Measurements from ENCODE around the gene TEX264. TPM values are rescaled to one million over a fixed set of nuclear protein-coding genes. Genes with fewer than 3 reads are reported as not detected.

Gene TEX264
- total RNA-seq, 1 experiment from 2014 or later, result 11.8 TPM

GRCh38 chr3:51715977-51716294 is 44.9 kb downstream of the TEX264 start (continued):
- no peak for TF ChIP-seq ATF2 (CRISPR knock-in tag; IDR thresholded peaks at IDR 0.05; ENCODE audit: borderline replicate concordance, low read depth)
- TF ChIP-seq CDX4 (CRISPR knock-in tag; IDR thresholded peaks at IDR 0.05; ENCODE audit: borderline replicate concordance), result no peak
- no peak for TF ChIP-seq FOXP4 (CRISPR knock-in tag; IDR thresholded peaks at IDR 0.05)
- no peak for TF ChIP-seq ZNF423 (CRISPR knock-in tag; IDR thresholded peaks at IDR 0.05)
- no peak for TF ChIP-seq GRHL2 (CRISPR knock-in tag; IDR thresholded peaks at IDR 0.05; ENCODE audit: insufficient replicate concordance, severe bottlenecking)
- no peak for TF ChIP-seq FOXK1 (CRISPR knock-in tag; IDR thresholded peaks at IDR 0.05)
- no peak for TF ChIP-seq ATF3 (CRISPR knock-in tag; conservative IDR thresholded peaks at IDR 0.05)
- no peak for TF ChIP-seq ZNF281 (CRISPR knock-in tag; IDR thresholded peaks at IDR 0.05)
- TF ChIP-seq ZNF671 (CRISPR knock-in tag; IDR thresholded peaks at IDR 0.05), result no peak
- no peak for TF ChIP-seq ZNF317 (CRISPR knock-in tag; IDR thresholded peaks at IDR 0.05; ENCODE audit: borderline replicate concordance, low read depth)
- no peak for TF ChIP-seq ZBTB21 (CRISPR knock-in tag; IDR thresholded peaks at IDR 0.05; ENCODE audit: borderline replicate concordance)

- CTCF ChIA-PET, result interaction anchor here (0.7 to 6.6 kb wide), 5 partner anchors 34 to 225 kb away, joined by 3 to 190 read pairs (median 5); partner anchors contain the start of gene RRP9
- ATAC-seq (no peak), DNase-seq (ENCODE audit: low spot score) (peak; percentile 9)
- Mint-ChIP-seq H3K4me3 (no peak overlapping the region), H3K36me3 (no peaks in the 10 kb centered on the region), H3K9me3 (no peaks in the 10 kb centered on the region), H3K27ac (no peak overlapping the region), H3K27me3 (ENCODE audit: low read depth) (peaks cover 3% of the 10 kb centered on the region; the same call in 1 of the 2 replicates), H3K4me1 (peaks cover 16% of the 10 kb centered on the region)
- no peak for TF ChIP-seq ZNF263 (CRISPR knock-in tag; IDR thresholded peaks at IDR 0.05; ENCODE audit: low read depth)
- POLR2A ChIA-PET, result interaction anchor here (0.5 kb wide), 1 partner anchor 219 kb away, joined by 7 read pairs; no protein-coding TSS in a partner anchor
Measured at GRCh38 chr3:51716805-51717204, 45.8 kb downstream of the TEX264 start.

GRCh38 chr3:51717446-51717845 is 46.4 kb downstream of the TEX264 start:
- Mint-ChIP-seq H3K27me3 (ENCODE audit: low read depth) (peaks cover 3% of the 10 kb centered on the region; the same call in 1 of the 2 replicates), H3K4me1 (peaks cover 16% of the 10 kb centered on the region), H3K9me3 (peaks cover 2% of the 10 kb centered on the region; the same call in 1 of the 2 replicates), H3K4me3 (no peak overlapping the region), H3K36me3 (no peaks in the 10 kb centered on the region), H3K27ac (no peak overlapping the region)
- peak; percentile 5 for DNase-seq (ENCODE audit: low spot score)
- CTCF ChIA-PET, result interaction anchor here (1.3 to 6.6 kb wide), 8 partner anchors 10 to 328 kb away, joined by 4 to 190 read pairs (median 15); partner anchors contain the start of gene GRM2
- POLR2A ChIA-PET, result no interaction called here
- no peak for ATAC-seq
- no peak for TF ChIP-seq NR1H2 (CRISPR knock-in tag; IDR thresholded peaks at IDR 0.05)
- no peak for TF ChIP-seq ATF1 (CRISPR knock-in tag; IDR thresholded peaks at IDR 0.05)
- TF ChIP-seq IRF2 (CRISPR knock-in tag; IDR thresholded peaks at IDR 0.05; ENCODE audit: borderline replicate concordance, low read depth), result no peak
- no peak for TF ChIP-seq ELF4 (CRISPR knock-in tag; IDR thresholded peaks at IDR 0.05; ENCODE audit: low read depth)
- no peak for TF ChIP-seq ZNF138 (CRISPR knock-in tag; conservative IDR thresholded peaks at IDR 0.05)
- no peak for TF ChIP-seq ZNF396 (CRISPR knock-in tag; IDR thresholded peaks at IDR 0.05; ENCODE audit: borderline replicate concordance)
- TF ChIP-seq ESRRA (CRISPR knock-in tag; IDR thresholded peaks at IDR 0.05; ENCODE audit: borderline replicate concordance), result no peak
- TF ChIP-seq SMAD3 (CRISPR knock-in tag; IDR thresholded peaks at IDR 0.05; ENCODE audit: borderline replicate concordance), result no peak
- TF ChIP-seq FOXJ3 (CRISPR knock-in tag; IDR thresholded peaks at IDR 0.05; ENCODE audit: borderline replicate concordance), result no peak
- TF ChIP-seq GRHL2 (CRISPR knock-in tag; IDR thresholded peaks at IDR 0.05; ENCODE audit: insufficient replicate concordance, severe bottlenecking), result no peak
- no peak for TF ChIP-seq ATF6 (CRISPR knock-in tag; IDR thresholded peaks at IDR 0.05)
- TF ChIP-seq GTF2I (CRISPR knock-in tag; conservative IDR thresholded peaks at IDR 0.05), result no peak
- no peak for TF ChIP-seq ZBTB21 (CRISPR knock-in tag; IDR thresholded peaks at IDR 0.05; ENCODE audit: borderline replicate concordance)

All from WTC11 (cell line).